GM12878 (cell line): ENCODE measurements around the gene GALNT3. TPM values are rescaled to one million over a fixed set of nuclear protein-coding genes. Genes with fewer than 3 reads are reported as not detected.

ENCODE experiments used
- ATAC-seq: fragments of 200-7000 bp; cut with Tn5 transposase; 3 replicates; pipeline ENCODE4 v1.9.1; 2020; ENCODE audit warnings: mild to moderate bottlenecking, moderate library complexity
- BruUV-seq: library from RNA; stranded (reverse); fragments of 400-500 nt; replicated peaks from 2 replicates; lab custom pipeline; 2021; lab: Mats Ljungman, UMichigan
- CTCF ChIA-PET: fragments of 300-600 bp; sonication (Branson Sonifier 250); formaldehyde crosslinking; extraction: SDS; loops from one replicate; lab custom pipeline; 2021; ENCODE audit warnings: inconsistent platforms; lab: Yijun Ruan, JAX
- POLR2A ChIA-PET: fragments of 350-600 bp; formaldehyde crosslinking; extraction: SDS; loops from one replicate; lab custom pipeline; 2021; ENCODE audit warnings: inconsistent platforms; lab: Charles Lee
- RAD21 ChIA-PET: fragments of 300-600 bp; sonication (Branson Sonifier 250); formaldehyde crosslinking; loops from one replicate; lab custom pipeline; 2023; ENCODE audit warnings: antibody characterized with exemption; ENCODE audit not compliant: unreplicated experiment; lab: Charles Lee
- SMC1A ChIA-PET: fragments of 300-600 bp; sonication (Branson Sonifier 250); formaldehyde crosslinking; loops from one replicate; lab custom pipeline; 2023; ENCODE audit not compliant: unreplicated experiment, uncharacterized antibody; lab: Charles Lee
- DNase-seq: peaks from one replicate; pipeline ENCODE4 v3.0.0-alpha.2; 2011; ENCODE audit warnings: low read depth, low spot score
- FAIRE-seq: peaks from 3 replicates; lab custom pipeline; 2011; peaks lifted over from hg19 to GRCh38; lab: Jason Lieb, UNC
- H2AFZ ChIP-seq: 2 replicates; pipeline ENCODE4 v1.6.0; 2011; ENCODE audit warnings: low read depth, low read length, control low read depth; ENCODE audit not compliant: control insufficient read depth
- H3K27ac ChIP-seq: 2 replicates; pipeline ENCODE4 v1.5.1; 2011; ENCODE audit warnings: control low read depth; ENCODE audit not compliant: control insufficient read depth, insufficient read depth
- H3K27me3 ChIP-seq, 2 experiments: replicated peaks in 1 of 2; 2 replicates each; pipeline versions ENCODE4 v1.6.0 to v1.6.1; 2011; ENCODE audit warnings: low read length in 1 of 2; ENCODE audit not compliant: control insufficient read depth in 2 of 2, insufficient read depth in 2 of 2
- H3K36me3 ChIP-seq, 2 experiments: 2 replicates each; pipeline ENCODE4 v1.5.1; 2011; ENCODE audit warnings: low read length in 1 of 2; ENCODE audit not compliant: control insufficient read depth in 2 of 2, insufficient read depth in 2 of 2
- H3K4me1 ChIP-seq: 2 replicates; pipeline ENCODE4 v1.6.1; 2011; ENCODE audit warnings: mild to moderate bottlenecking, low read length, moderate library complexity, mixed read lengths; ENCODE audit not compliant: control insufficient read depth, insufficient read depth
- H3K4me2 ChIP-seq: 2 replicates; pipeline ENCODE4 v1.6.0; 2011; ENCODE audit warnings: control low read depth; ENCODE audit not compliant: control insufficient read depth, insufficient read depth
- H3K4me3 ChIP-seq: fragments of 200-600 bp; sonication (generic); 2 replicates; pipeline ENCODE4 v1.5.1; 2016
- H3K79me2 ChIP-seq: 2 replicates; pipeline ENCODE4 v1.6.0; 2011; ENCODE audit warnings: low read length; ENCODE audit not compliant: control insufficient read depth, insufficient read depth
- H3K9ac ChIP-seq: 2 replicates; pipeline ENCODE4 v1.8.0; 2011; ENCODE audit warnings: low read length, control low read depth, mixed read lengths; ENCODE audit not compliant: control insufficient read depth, insufficient read depth
- H3K9me3 ChIP-seq: replicated peaks from 3 replicates; pipeline ENCODE4 v1.5.1; 2011; ENCODE audit warnings: mild to moderate bottlenecking, low read length; ENCODE audit not compliant: control insufficient read depth, insufficient read depth
- H4K20me1 ChIP-seq: 2 replicates; pipeline ENCODE4 v1.6.0; 2011; ENCODE audit not compliant: control insufficient read depth, insufficient read depth
- MTA2 ChIP-seq: fragments of 450-650 bp; IDR thresholded peaks from 2 replicates; pipeline ENCODE4 v1.6.1; 2016; ENCODE audit warnings: low read depth, mild to moderate bottlenecking, moderate library complexity
- TAF1 ChIP-seq: IDR thresholded peaks from 2 replicates; pipeline ENCODE4 v1.6.1; 2011; ENCODE audit warnings: mild to moderate bottlenecking, low read depth, low read length, borderline replicate concordance
- WGBS: methylation state at CpG from one replicate; pipeline ENCODE4 v1.1.6; 2016; ENCODE audit warnings: low lambda C conversion rate; ENCODE audit not compliant: insufficient replicate concordance, insufficient coverage; ENCODE audit errors: missing lambda C conversion rate; 5-methylcytosine and 5-hydroxymethylcytosine counted together
- in situ Hi-C: fragments of 300-500 bp; cut with MboI; formaldehyde crosslinking; loops from 9 replicates; pipeline ENCODE4 v1.14.3; 2018; ENCODE audit warnings: mixed read lengths
- intact Hi-C: fragments of 100-400 bp; cut with micrococcal nuclease; formaldehyde crosslinking; loops from one replicate; pipeline ENCODE4 v1.14.2; 2022; ENCODE audit not compliant: unreplicated experiment
- polyA plus RNA-seq, 11 experiments: library from polyadenylated mRNA; depleted of rRNA in 4 of 11; unstranded in 6 of 11; stranded (reverse) in 5 of 11; fragments of >200 nt; fragmentation: Nextera tagmentation in 4 of 11; fragmentation: Illumina TruSeq in 1 of 11; extraction: Ambion mirVana in 4 of 11; extraction: Trizol in 1 of 11; gene quantifications; 1 replicate in 1 of 11; 2 replicates in 10 of 11; pipeline versions ENCODE4 v1.2.1 to v1.2.3, GENCODE V29; 2011 to 2016; ENCODE audit warnings: inconsistent platforms in 2 of 11, missing spikeins in 2 of 11, low read depth in 1 of 11
- total RNA-seq, 4 experiments: library from RNA; depleted of rRNA in 3 of 4; stranded (reverse); fragments of >200 nt in 3 of 4; fragmentation: Illumina TruSeq in 1 of 4; extraction: Trizol in 1 of 4; gene quantifications; 2 replicates each; pipeline versions ENCODE4 v1.2.1 to v1.2.3, GENCODE V29; 2013 to 2021

The GALNT3 gene
- total and polyA plus RNA-seq, 10 of the 15 experiments (the other 5 are each of a cell fraction or from before 2014, with no cell fraction given): 0.53 to 3.7 (median 1.1) TPM

- ChIA-PET CTCF (interaction anchor here (0.6 to 7.6 kb wide), 37 partner anchors 9 to 296 kb away, joined by 3 to 105 read pairs (median 4); no protein-coding TSS in a partner anchor), POLR2A (interaction anchor here (1.1 to 1.3 kb wide), 2 partner anchors 18 to 134 kb away, joined by 3 to 4 read pairs; no protein-coding TSS in a partner anchor), SMC1A (interaction anchor here (0.7 to 6.8 kb wide), 46 partner anchors 11 to 307 kb away, joined by 3 to 114 read pairs (median 5); partner anchors contain the start of gene CSRNP3), RAD21 (interaction anchor here (0.7 to 3.6 kb wide), 24 partner anchors 16 to 458 kb away, joined by 3 to 42 read pairs (median 5); partner anchors contain the start of gene SCN2A)
- intact Hi-C loops (loop anchor here (1.0 to 5.0 kb wide), 4 partner anchors 79 to 297 kb away; no protein-coding TSS in a partner anchor), in situ Hi-C loops (loop anchor here (10.0 kb wide), 1 partner anchor 283 kb away; no protein-coding TSS in a partner anchor)
- WGBS: 33% methylated on average over 4 of the region's 4 CpGs
- no peak overlapping the region for H3K9ac ChIP-seq
- H3K79me2 ChIP-seq: no peaks in the 10 kb centered on the region
- no peaks in the 10 kb centered on the region for H3K27me3 ChIP-seq
- H3K4me1 ChIP-seq: no peaks in the 10 kb centered on the region
- H4K20me1 ChIP-seq: no peaks in the 10 kb centered on the region
- H3K36me3 ChIP-seq: no peaks in the 10 kb centered on the region
- no peak overlapping the region for H3K4me2 ChIP-seq
- H3K4me3 ChIP-seq: no peak overlapping the region
- ATAC-seq (peak; percentile 16), FAIRE-seq (no peak), DNase-seq (no peak)
- TF ChIP-seq TAF1 (no peak), MTA2 (peak; percentile 62)
- H3K9me3 ChIP-seq: no peaks in the 10 kb centered on the region
- no peak overlapping the region for H3K27ac ChIP-seq
- BruUV-seq: no TSS peak
- H2AFZ ChIP-seq: no peak overlapping the region
Observed at GRCh38 chr2:165697748-165698443, 96.2 kb downstream of the GALNT3 start.

Other genes starting within 250 kb of the GALNT3 start
- gene TTC21B, start 159.5 kb upstream of the GALNT3 start, total RNA-seq (2014; rRNA removed): 14.4 and 17.1 TPM in 2 replicates
- 17.4 and 20.3 TPM in 2 replicates for gene TTC21B, start 159.5 kb upstream of the GALNT3 start, total RNA-seq (2014; rRNA removed; fragmentation: Illumina TruSeq; extraction: Trizol)
- 9.8 and 13.4 TPM in 2 replicates for gene TTC21B, start 159.5 kb upstream of the GALNT3 start, total RNA-seq (2021)
- gene TTC21B, start 159.5 kb upstream of the GALNT3 start, polyA plus RNA-seq (2011; rRNA removed): 22.4 and 33.8 TPM in 2 replicates
- gene TTC21B, start 159.5 kb upstream of the GALNT3 start, polyA plus RNA-seq (2014; fragmentation: Illumina TruSeq; extraction: Trizol): 8.1 and 9.4 TPM in 2 replicates
- 1 to 10 TPM; 2.7 to 3.5 TPM for gene TTC21B, start 159.5 kb upstream of the GALNT3 start, polyA plus RNA-seq (2014; fragmentation: Nextera tagmentation; extraction: Ambion mirVana)
- 8.8 and 13.2 TPM in 2 replicates for gene TTC21B, start 159.5 kb upstream of the GALNT3 start, polyA plus RNA-seq (2014; rRNA removed)
- gene TTC21B, start 159.5 kb upstream of the GALNT3 start, polyA plus RNA-seq (2016; fragmentation: Nextera tagmentation; extraction: Ambion mirVana): 1 to 10 TPM; 9.3 to 9.4 TPM